ENCODE measurements around the gene KRT6C.

Gene KRT6C

DNA sequence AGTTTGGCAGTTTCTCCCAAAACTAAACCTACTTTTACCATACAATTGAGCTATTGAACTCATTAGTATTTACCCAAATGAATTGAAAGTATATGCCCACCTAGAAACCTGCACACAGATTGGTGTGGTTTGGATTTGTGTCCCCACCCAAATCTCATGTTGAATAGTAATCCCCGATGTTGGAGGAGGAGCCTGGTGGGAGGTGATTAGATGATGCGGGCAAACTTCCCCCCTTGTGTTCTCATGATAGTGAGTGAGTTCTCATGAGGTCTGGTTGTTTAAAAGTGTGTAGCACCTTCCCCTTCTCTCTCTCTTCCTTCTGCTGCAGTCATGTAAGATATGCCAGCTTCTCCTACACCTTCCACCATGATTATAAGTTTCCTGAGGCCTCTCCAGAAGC lies 4.0 kb upstream of the KRT6C start:
- no peak for TF ChIP-seq CTCF (IDR thresholded peaks at IDR 0.05; ENCODE audit: low read depth, low read length)
- DNase-seq (ENCODE audit: extremely low read depth, low read depth), result no peak

DNA sequence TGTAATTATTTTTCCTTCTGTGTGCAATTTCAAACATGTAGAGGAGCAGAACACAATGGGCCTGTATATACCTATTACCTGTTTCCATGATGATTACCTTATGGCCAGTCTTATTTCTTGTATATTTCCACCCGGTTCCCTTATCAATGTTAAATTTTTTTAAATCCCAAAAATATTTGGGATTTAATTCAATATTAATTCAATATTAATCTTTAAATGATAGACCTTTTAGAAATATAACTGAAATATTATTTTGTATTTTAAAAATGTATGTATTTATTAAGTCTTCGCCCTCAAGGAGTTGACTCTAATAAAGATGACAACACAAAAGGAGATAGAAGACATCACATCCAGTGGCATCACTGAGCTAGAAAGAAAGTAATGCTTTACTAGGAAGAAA lies 607 bp upstream of the KRT6C start:
- no peak for DNase-seq (ENCODE audit: extremely low read depth, low read depth)
- no peak for TF ChIP-seq CTCF (IDR thresholded peaks at IDR 0.05; ENCODE audit: low read depth, low read length)

DNA sequence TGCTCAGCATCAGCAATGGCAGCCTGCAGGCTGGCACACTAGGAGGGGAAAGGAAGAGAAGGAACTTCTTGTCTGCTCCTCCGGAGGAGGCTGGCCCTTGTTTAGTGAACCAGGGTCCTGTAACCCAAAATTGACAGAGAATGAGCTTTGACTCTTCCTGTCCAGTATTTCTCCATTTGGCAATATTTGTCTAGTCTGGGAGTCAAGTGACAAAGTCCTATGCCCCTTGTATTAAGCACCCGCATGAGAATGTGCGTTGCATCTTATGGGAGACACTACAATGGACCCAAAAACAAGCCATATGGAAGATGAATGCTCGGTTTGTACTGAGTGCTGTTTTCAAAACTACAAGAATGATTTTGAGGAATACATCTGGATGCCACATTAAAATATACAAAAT lies 3.8 kb downstream of the KRT6C start:
- no peak for DNase-seq (ENCODE audit: extremely low read depth, low read depth)
- TF ChIP-seq CTCF (IDR thresholded peaks at IDR 0.05; ENCODE audit: low read depth, low read length), result no peak

- no peak for DNase-seq (ENCODE audit: extremely low read depth, low read depth)
- no peak for TF ChIP-seq CTCF (IDR thresholded peaks at IDR 0.05; ENCODE audit: low read depth, low read length)
Observed at GRCh38 chr12:52464897-52465296, 8.7 kb downstream of the KRT6C start.

- TF ChIP-seq CTCF (IDR thresholded peaks at IDR 0.05; ENCODE audit: low read depth, low read length), result no peak
- no peak for DNase-seq (ENCODE audit: extremely low read depth, low read depth)
Observed at GRCh38 chr12:52461693-52462092, 11.9 kb downstream of the KRT6C start.

DNA sequence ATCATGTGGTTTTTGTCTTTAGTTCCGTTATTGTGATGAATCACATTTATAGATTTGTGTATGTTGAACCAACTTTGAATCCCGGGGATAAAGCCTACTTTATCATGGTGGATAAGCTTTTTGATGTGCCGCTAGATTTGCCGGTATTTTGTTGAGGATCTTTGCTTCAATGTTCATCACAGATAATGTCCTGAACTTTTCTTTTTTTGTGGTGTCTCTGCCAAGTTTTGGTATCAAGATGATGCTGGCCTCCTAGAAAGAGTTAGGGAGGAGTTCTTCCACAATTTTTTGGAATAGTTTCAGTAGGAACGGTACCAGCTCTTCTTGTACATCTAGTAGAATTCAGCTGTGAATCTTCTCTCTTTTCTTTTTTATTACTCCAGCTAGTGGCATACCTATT lies 14.7 kb downstream of the KRT6C start:
- TF ChIP-seq CTCF (IDR thresholded peaks at IDR 0.05; ENCODE audit: low read depth, low read length), result no peak
- no peak for DNase-seq (ENCODE audit: extremely low read depth, low read depth)

GRCh38 chr12:52455821-52456220 lies 17.8 kb downstream of the KRT6C start:
- no peak for TF ChIP-seq CTCF (IDR thresholded peaks at IDR 0.05; ENCODE audit: low read depth, low read length)
- DNase-seq (ENCODE audit: extremely low read depth, low read depth), result no peak
